Keratinocyte (primary cell): ENCODE results near the gene ZFP1.

Experiments used
- EZH2 ChIP-seq: IDR thresholded peaks from one replicate; pipeline ENCODE4 v1.6.1; 2012; ENCODE audit warnings: inconsistent platforms, mild to moderate bottlenecking, low read length, moderate library complexity
- TF ChIP-seq, protein P1 (sequence below), 3 experiments: IDR thresholded peaks in 1 of 3; conservative IDR thresholded peaks in 1 of 3; optimal IDR thresholded peaks in 1 of 3; 2 replicates in 2 of 3; 3 replicates in 1 of 3; pipeline versions ENCODE3 to v1.5.1; 2011; ENCODE audit warnings: low read length in 3 of 3, mild to moderate bottlenecking in 3 of 3, moderate library complexity in 2 of 3, control low read depth in 1 of 3, inconsistent platforms in 1 of 3; ENCODE audit not compliant: insufficient read depth in 2 of 3; ENCODE audit errors: extremely low read depth in 1 of 3

DNA sequence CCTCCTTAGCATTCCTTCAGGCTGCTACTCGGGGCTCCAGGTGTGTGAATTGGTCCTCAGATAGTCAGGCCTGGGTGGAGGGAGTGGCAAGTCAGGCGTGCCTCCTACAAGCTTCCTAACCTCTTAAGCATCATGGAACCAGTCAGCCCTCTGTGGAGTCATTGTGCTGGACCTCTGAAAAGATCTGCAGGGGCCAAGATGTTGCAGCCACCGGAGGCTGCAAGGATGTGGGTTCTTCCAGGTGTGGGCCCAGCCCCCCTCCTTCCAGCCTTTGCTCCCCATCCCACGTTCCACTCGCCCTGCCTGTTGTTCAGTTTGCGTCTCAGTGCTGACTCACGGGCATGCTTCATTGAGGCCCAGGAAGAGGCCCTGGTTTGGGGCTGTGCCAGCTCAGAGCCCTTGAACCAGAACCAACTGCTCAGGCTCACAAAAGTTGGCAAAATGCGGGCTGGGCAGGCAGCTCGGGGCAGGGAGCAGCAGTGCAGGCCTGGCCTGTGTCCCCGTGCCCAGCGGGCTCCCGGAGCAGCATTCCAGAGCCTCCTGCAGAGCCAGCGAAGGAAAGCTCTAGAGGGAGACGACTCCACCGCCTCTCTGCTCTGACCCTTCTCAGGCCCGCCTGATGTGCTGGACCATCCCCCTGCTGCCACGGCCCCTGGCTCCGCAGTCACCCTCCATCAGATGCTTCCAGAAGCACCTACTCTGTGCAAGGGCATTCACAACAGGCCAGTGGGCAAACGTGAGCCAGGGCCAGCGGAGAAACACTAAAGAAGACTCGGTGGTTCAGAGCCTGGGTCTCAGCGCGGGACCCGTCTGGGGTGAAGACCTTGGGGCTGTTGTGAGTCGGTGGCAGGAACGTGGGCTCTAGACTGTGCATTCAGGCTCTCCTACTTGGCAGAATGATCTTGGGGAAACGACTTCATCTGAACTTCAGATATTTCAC lies 39.3 kb upstream of the ZFP1 start:
- TF ChIP-seq, protein P1, sequence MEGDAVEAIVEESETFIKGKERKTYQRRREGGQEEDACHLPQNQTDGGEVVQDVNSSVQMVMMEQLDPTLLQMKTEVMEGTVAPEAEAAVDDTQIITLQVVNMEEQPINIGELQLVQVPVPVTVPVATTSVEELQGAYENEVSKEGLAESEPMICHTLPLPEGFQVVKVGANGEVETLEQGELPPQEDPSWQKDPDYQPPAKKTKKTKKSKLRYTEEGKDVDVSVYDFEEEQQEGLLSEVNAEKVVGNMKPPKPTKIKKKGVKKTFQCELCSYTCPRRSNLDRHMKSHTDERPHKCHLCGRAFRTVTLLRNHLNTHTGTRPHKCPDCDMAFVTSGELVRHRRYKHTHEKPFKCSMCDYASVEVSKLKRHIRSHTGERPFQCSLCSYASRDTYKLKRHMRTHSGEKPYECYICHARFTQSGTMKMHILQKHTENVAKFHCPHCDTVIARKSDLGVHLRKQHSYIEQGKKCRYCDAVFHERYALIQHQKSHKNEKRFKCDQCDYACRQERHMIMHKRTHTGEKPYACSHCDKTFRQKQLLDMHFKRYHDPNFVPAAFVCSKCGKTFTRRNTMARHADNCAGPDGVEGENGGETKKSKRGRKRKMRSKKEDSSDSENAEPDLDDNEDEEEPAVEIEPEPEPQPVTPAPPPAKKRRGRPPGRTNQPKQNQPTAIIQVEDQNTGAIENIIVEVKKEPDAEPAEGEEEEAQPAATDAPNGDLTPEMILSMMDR (optimal IDR thresholded peaks at IDR 0.05 in 1 of 3, IDR thresholded peaks at IDR 0.05 in 1 of 3, conservative IDR thresholded peaks at IDR 0.05 in 1 of 3; ENCODE audit: extremely low read depth in 1 of 3, insufficient read depth in 2 of 3, low read length in 3 of 3), result no peak
- no peak for TF ChIP-seq EZH2
